ENCODE results near the gene UQCR11.

UQCR11 gene

GRCh38 chr19:1615156-1615765 is 10.0 kb upstream of the UQCR11 start:
- H3K27ac ChIP-seq: no peak overlapping the region

GRCh38 chr19:1613808-1614570 is 8.7 kb upstream of the UQCR11 start:
- H3K27ac ChIP-seq: no peak overlapping the region

More at GRCh38 chr19:1615156-1615765, 10.0 kb upstream of the UQCR11 start:
- no peak for TF ChIP-seq ZFX (IDR thresholded peaks at IDR 0.05; ENCODE audit: borderline replicate concordance)
- TF ChIP-seq CTCF (IDR thresholded peaks at IDR 0.05): no peak

DNA sequence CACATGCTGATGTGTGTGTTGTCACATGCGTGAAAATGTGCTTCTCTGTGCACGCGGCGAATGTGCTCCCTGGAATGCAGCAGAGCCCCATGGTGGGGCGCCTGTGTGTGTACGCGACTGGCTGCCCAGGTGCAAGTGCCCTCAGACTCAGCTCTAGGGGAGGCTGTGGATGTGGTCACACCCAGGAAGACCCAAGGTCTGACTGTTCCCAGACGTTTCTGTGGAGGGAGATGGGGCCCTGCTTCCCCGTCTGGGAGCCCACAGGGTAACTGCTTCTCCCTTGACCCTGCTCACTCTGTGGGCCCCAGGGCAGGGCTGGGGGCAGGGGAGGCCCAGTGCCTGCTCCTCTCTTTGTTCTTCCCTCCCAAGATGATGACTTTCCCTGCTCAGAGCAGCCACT is 7.9 kb upstream of the UQCR11 start:
- no peak overlapping the region for H3K27ac ChIP-seq
- TF ChIP-seq ZFX (IDR thresholded peaks at IDR 0.05; ENCODE audit: borderline replicate concordance) (no peak), CTCF (IDR thresholded peaks at IDR 0.05) (no peak)

More at GRCh38 chr19:1613808-1614570, 8.7 kb upstream of the UQCR11 start:
- no peak for TF ChIP-seq ZFX (IDR thresholded peaks at IDR 0.05; ENCODE audit: borderline replicate concordance)
- TF ChIP-seq CTCF (IDR thresholded peaks at IDR 0.05): no peak

GRCh38 chr19:1612114-1613086 is 7.1 kb upstream of the UQCR11 start:
- H3K27ac ChIP-seq: no peak overlapping the region
- TF ChIP-seq CTCF (IDR thresholded peaks at IDR 0.05) (no peak), ZFX (IDR thresholded peaks at IDR 0.05; ENCODE audit: borderline replicate concordance) (no peak)

GRCh38 chr19:1611353-1611752 is 6.1 kb upstream of the UQCR11 start:
- TF ChIP-seq CTCF (IDR thresholded peaks at IDR 0.05) (no peak), ZFX (IDR thresholded peaks at IDR 0.05; ENCODE audit: borderline replicate concordance) (no peak)

GRCh38 chr19:1610579-1610978 is 5.3 kb upstream of the UQCR11 start:
- H3K27ac ChIP-seq: no peak overlapping the region
- TF ChIP-seq CTCF (IDR thresholded peaks at IDR 0.05): no peak

More at GRCh38 chr19:1611353-1611752, 6.1 kb upstream of the UQCR11 start:
- no peak overlapping the region for H3K27ac ChIP-seq

Data from 22Rv1 (cell line).